ENCODE measurements around the gene RNF217.

DNA sequence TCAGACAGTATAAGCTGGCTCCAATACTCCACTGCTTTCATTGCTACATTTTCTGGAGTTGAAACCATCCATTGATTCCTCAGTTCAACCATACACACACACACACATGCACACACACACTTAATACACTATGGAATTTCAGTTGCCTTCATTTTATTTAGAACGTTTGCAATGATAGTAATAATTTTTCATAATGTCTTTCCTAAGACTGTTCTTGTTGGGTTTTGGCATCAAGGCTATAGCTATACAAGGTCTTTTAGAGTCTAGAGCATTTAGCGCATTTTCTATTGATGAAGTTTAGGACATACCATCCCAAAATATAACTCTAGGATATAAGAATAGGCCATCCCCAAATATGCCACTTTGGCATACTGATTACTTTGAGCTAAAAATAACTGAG lies 175.8 kb downstream of the RNF217 start:
- no peak for TF ChIP-seq EZH2 (IDR thresholded peaks at IDR 0.05)
- TF ChIP-seq POLR2AphosphoS5 (IDR thresholded peaks at IDR 0.05; ENCODE audit: borderline replicate concordance, low read depth, low read length): no peak

All from SK-N-MC (cell line).